ENCODE data around the gene TEDC1. TPM values are rescaled to one million over a fixed set of nuclear protein-coding genes. Genes with fewer than 3 reads are reported as not detected.

TEDC1 gene
- polyA plus RNA-seq, 6 donors from 2014 or later: 3.5 to 13.6 (median 8.3) TPM

- H3K4me1 Mint-ChIP-seq: peaks cover 27 to 51% (median 30%) of the 10 kb centered on the region in 3 donors
Measured at GRCh38 chr14:105487449-105487985, 3.5 kb upstream of the TEDC1 start.

GRCh38 chr14:105487986-105488777 lies 2.9 kb upstream of the TEDC1 start:
- Mint-ChIP-seq H3K4me3 (peak overlapping the region; percentile 78 to 92 (median 84)), H3K27me3 (no peaks in the 10 kb centered on the region), H3K27ac (peak overlapping the region in 5 of 6 donors; percentile 49 to 96 (median 95)), H3K4me1 (peaks cover 27 to 49% (median 30%) of the 10 kb centered on the region in 3 donors), H3K36me3 (no peaks in the 10 kb centered on the region), H3K9me3 (no peaks in the 10 kb centered on the region)
- ATAC-seq (ENCODE audit: low read depth in 2 of 2) (no peak), DNase-seq (no peak)

More at GRCh38 chr14:105487449-105487985, 3.5 kb upstream of the TEDC1 start:
- peak overlapping the region; percentile 27 to 96 (median 94) for H3K27ac Mint-ChIP-seq
- no peaks in the 10 kb centered on the region for H3K36me3 Mint-ChIP-seq
- H3K4me3 Mint-ChIP-seq: peak overlapping the region; percentile 78 to 92 (median 84)
- H3K27me3 Mint-ChIP-seq: no peaks in the 10 kb centered on the region
- H3K9me3 Mint-ChIP-seq: no peaks in the 10 kb centered on the region
- peak; percentile 3 to 5 for ATAC-seq (ENCODE audit: low read depth in 2 of 2)
- peak; percentile 84 for DNase-seq

GRCh38 chr14:105488781-105489541 lies 2.1 kb upstream of the TEDC1 start:
- Mint-ChIP-seq H3K9me3 (no peaks in the 10 kb centered on the region), H3K36me3 (no peaks in the 10 kb centered on the region), H3K27me3 (no peaks in the 10 kb centered on the region), H3K4me1 (peaks cover 27 to 48% (median 30%) of the 10 kb centered on the region in 3 donors), H3K4me3 (peak overlapping the region; percentile 78 to 93 (median 86)), H3K27ac (peak overlapping the region; percentile 96 to 99 (median 98))
- ATAC-seq (ENCODE audit: low read depth in 2 of 2) (no peak), DNase-seq (no peak)

- H3K27ac Mint-ChIP-seq: peak overlapping the region; percentile 96 to 99 (median 98)
- DNase-seq (peak; percentile 84), ATAC-seq (ENCODE audit: low read depth in 2 of 2) (peak; percentile 10 to 14)
- H3K4me1 Mint-ChIP-seq: peaks cover 21 to 40% (median 23%) of the 10 kb centered on the region in 3 donors
- H3K27me3 Mint-ChIP-seq: no peaks in the 10 kb centered on the region
- no peaks in the 10 kb centered on the region for H3K9me3 Mint-ChIP-seq
- no peaks in the 10 kb centered on the region for H3K36me3 Mint-ChIP-seq
- H3K4me3 Mint-ChIP-seq: peak overlapping the region; percentile 78 to 93 (median 86)
Measured at GRCh38 chr14:105489542-105490266, 1.3 kb upstream of the TEDC1 start.

DNA sequence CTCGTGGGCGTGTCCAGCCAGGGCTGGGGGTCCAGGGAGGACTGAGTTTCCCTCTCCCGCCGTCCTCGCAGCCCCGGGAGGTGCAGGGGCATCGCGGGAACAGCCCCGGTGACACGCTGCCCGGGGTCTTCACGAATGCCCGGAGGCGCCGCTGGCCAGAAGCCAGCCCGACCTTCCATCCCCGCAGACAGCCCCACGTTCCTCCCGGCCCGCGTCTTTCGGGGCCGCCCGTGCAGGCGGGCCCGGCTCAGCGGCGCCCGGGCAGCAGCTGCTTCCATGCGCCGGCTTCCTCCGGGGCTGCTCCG lies 827 bp upstream of the TEDC1 start:
- ATAC-seq (ENCODE audit: low read depth in 2 of 2) (peak; percentile 0), DNase-seq (no peak)
- peak overlapping the region in 1 of 6 donors; percentile 96 for H3K27ac Mint-ChIP-seq
- H3K27me3 Mint-ChIP-seq: no peaks in the 10 kb centered on the region
- no peaks in the 10 kb centered on the region for H3K36me3 Mint-ChIP-seq
- peak overlapping the region in 5 of 8 donors; percentile 78 to 93 (median 86) for H3K4me3 Mint-ChIP-seq
- H3K4me1 Mint-ChIP-seq: peaks cover 20 to 39% (median 23%) of the 10 kb centered on the region in 3 donors
- H3K9me3 Mint-ChIP-seq: no peaks in the 10 kb centered on the region

DNA sequence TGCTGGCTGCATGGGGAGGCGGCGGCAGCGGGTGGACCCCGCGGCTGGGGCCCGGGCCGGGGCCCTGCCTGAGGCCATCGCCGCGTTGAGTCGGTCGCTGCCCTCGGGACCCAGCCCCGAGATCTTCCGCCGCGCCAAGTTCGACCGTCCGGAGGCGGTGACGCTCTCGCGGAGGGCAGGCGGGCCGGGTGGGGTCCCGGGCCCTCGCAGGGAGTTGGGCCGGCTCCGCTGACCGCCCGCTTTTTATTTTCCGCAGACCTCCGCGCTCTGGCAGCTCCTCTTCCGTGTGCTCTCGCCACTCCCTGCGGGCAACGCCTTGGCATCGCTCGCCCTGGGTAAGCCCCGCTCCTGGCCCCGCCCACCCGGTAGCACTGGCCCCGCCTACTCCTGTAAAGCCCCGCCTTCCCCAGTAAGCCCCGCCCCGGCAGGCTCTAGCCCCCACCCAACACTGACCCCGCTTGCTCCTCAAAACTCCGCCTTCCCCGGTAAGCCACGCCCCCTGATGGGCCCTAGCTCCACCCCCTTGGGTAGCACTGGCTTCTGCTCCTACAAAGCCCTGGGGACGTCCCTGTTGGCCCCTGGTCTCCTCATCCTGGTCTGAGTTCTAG lies 424 bp downstream of the TEDC1 start:
- DNase-seq (peak; percentile 71), ATAC-seq (ENCODE audit: low read depth in 2 of 2) (peak; percentile 12 to 16)
- no peaks in the 10 kb centered on the region for H3K36me3 Mint-ChIP-seq
- peak overlapping the region; percentile 86 to 99 (median 97) for H3K27ac Mint-ChIP-seq
- H3K27me3 Mint-ChIP-seq: no peaks in the 10 kb centered on the region
- H3K9me3 Mint-ChIP-seq: no peaks in the 10 kb centered on the region
- H3K4me1 Mint-ChIP-seq: peaks cover 16 to 27% (median 17%) of the 10 kb centered on the region in 3 donors
- H3K4me3 Mint-ChIP-seq: peak overlapping the region; percentile 78 to 95 (median 91)

DNA sequence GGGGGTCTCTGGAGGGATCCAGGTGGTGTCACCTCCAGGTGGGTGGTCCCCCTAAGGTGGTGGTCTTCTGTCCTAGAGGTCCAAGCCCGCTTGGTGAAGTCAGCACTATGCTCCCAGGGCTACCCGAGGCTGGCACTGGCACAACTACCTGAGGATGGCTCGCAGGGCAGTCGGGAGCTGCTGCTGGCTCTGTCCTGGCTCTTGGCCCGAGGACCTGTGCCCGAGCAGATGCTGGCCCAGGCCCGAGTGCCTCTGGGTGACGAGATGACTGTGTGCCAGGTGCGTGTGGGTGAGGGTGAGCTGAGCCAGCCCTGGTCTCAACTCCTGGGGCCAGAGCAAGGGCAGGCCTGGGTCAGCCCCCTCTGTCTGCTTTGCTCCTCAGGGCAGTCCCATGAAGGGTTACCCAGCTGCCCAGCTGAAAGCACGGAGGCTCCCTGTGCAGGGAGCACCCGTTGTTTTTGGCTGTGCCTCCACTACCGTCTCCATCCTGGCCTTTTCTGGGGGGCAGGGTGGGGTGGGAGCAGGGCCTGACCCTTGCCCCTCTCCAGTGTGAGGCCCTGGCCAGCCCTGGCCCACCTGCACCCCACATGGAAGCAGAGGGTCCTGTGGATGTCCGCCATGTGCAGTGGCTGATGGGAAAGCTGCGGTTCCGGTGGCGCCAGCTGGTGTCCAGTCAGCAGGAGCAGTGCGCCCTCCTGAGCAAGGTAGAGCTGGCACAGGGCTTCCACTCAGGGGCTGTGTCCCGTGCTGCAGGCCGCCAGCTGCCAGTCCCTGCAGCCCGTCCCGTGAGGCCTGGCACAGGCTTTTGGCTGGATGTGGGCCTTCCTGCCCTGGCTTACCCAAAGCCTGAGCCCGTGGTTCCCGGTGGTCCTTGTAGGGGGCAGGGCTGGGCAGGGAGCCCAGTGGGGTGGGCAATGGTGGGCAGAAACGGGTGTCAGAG lies 1.3 kb downstream of the TEDC1 start:
- DNase-seq: no peak
- Mint-ChIP-seq H3K4me1 (peaks cover 15 to 23% (median 16%) of the 10 kb centered on the region in 3 donors), H3K4me3 (peak overlapping the region; percentile 78 to 93 (median 88)), H3K27ac (peak overlapping the region in 5 of 6 donors; percentile 29 to 96 (median 80)), H3K9me3 (no peaks in the 10 kb centered on the region), H3K36me3 (no peaks in the 10 kb centered on the region), H3K27me3 (no peaks in the 10 kb centered on the region)
- no peak for ATAC-seq (ENCODE audit: low read depth in 2 of 2)

GRCh38 chr14:105492971-105493871 lies 2.2 kb downstream of the TEDC1 start:
- DNase-seq (no peak), ATAC-seq (ENCODE audit: low read depth in 2 of 2) (no peak)
- H3K27ac Mint-ChIP-seq: peak overlapping the region in 3 of 6 donors; percentile 29 to 76 (median 63)
- H3K9me3 Mint-ChIP-seq: no peaks in the 10 kb centered on the region
- H3K27me3 Mint-ChIP-seq: no peaks in the 10 kb centered on the region
- peaks cover 12 to 16% (median 13%) of the 10 kb centered on the region in 3 donors for H3K4me1 Mint-ChIP-seq
- H3K4me3 Mint-ChIP-seq: peak overlapping the region in 4 of 8 donors; percentile 20 to 73 (median 53)
- H3K36me3 Mint-ChIP-seq: no peaks in the 10 kb centered on the region

GRCh38 chr14:105493921-105494605 lies 3.0 kb downstream of the TEDC1 start:
- Mint-ChIP-seq H3K27me3 (no peaks in the 10 kb centered on the region), H3K4me1 (peaks cover 11 to 15% (median 13%) of the 10 kb centered on the region in 3 donors), H3K36me3 (no peaks in the 10 kb centered on the region), H3K9me3 (no peaks in the 10 kb centered on the region), H3K27ac (peak overlapping the region in 2 of 6 donors; percentile 19 to 61), H3K4me3 (no peak overlapping the region)
- DNase-seq: no peak
- ATAC-seq (ENCODE audit: low read depth in 2 of 2): no peak

GRCh38 chr14:105494606-105494929 lies 3.5 kb downstream of the TEDC1 start:
- ATAC-seq (ENCODE audit: low read depth in 2 of 2) (no peak), DNase-seq (no peak)
- Mint-ChIP-seq H3K27ac (peak overlapping the region in 1 of 6 donors; percentile 61), H3K9me3 (no peaks in the 10 kb centered on the region), H3K4me1 (peaks cover 6 to 10% (median 8%) of the 10 kb centered on the region in 3 donors), H3K36me3 (no peaks in the 10 kb centered on the region), H3K4me3 (no peak overlapping the region), H3K27me3 (no peaks in the 10 kb centered on the region)

Measured in naive B cell (primary cell).